GM19025 (cell line): ENCODE data around the gene TMEM143.
"Not testable (repeated sequence)": the region's sequence is repeated elsewhere in the genome, so short reads cannot be mapped to it uniquely, and the experiment has no call there.

Experiments used
- ATAC-seq: cut with Tn5 transposase; IDR thresholded peaks from one replicate; pipeline ENCODE4 v1.9.1; 2021; ENCODE audit warnings: mild to moderate bottlenecking, low read depth, moderate library complexity; ENCODE audit not compliant: unreplicated experiment

Gene TMEM143

DNA sequence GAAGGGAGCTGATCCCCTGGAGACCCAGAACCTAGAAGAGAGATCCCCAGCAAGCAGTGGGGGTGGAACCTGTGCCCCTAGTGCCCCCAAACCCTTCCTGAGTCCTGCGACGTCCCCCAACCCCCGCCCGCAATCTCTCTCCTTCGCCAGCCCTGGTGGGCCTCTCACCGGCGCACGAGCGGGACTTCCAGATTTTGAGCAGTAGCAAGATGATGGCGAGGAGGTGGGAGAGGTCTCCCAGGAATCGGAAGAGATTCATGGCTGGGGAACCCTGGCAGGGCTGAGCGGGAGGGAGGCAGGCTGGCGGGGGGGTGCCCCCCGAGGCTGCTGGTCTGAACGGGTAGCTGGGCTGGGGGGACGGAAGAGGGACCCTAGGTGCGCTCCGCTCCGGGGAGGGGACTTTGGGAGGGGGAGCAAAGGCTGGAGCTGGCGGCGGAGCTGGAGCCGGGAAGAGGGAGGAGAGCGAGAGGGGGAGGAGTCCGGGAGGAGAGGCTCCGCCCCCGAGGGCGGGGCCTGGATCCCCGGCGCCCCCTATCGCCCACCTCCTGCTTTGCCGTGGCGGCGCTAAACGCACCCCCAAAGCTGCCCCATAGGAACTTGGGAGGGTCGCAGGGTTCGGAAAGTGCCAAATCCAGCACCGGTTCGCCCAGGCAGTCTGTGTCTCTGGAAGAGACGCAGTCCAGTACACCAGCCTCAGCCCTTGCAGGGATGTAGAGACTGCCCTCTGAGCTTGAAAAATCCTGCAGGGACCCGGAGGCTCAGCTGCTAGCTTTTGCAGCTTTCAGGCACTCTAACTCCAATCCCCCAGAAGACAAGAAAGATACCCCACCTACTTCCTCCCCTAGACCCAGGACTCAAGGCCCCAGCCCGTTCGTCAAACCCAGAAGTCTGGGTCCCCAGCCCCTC, 27.6 kb upstream of the TMEM143 start, which contains the start of gene KDELR1:
TSS of gene KDELR1 (minus strand) at position 452 of the 906 bp plus-strand sequence. CDS start at position 259, 193 bp downstream.
- no peak for ATAC-seq

DNA sequence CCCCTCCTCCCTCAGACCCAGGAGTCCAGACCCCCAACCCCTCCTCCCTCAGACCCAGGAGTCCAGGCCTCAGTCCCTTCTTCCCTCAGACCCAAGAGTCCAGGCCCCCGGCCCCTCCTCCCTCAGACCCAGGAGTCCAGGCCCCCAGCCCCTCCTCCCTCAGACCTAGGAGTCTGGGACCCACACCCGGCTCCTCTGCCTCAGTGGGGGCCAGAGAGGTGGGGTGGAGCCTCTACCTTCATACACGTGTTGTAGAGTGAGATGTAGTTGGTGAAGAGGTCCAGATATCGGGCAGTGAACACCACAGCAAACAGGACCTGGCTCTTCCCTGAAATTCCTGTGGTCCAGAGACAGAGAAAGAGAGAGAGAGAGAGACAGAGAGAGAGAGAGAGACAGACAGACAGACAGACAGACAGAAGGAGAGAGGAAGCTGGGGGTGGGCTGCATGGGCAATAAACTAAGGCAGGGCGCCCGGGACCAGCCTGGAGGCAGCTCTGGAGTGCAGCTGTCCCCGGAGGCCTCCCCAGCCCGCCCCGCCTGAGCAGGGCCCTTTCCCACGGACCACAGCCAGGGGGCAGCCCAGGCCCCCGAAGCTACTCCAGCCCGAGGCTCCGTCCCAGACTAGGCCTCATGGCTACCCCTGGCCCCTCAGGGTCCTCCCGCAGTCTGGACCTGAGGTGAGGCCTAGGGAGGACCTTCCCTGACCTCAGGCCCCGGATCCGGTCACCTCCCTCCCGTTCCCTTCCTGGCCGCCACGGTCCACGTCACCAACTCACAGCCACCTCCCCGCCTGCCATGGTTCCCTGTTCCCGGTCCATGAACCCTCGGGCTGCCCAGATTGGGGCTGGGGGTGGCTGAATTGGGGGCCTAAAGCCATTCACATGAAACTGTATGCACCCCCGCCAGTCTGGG, 26.7 kb upstream of the TMEM143 start:
- no peak for ATAC-seq

DNA sequence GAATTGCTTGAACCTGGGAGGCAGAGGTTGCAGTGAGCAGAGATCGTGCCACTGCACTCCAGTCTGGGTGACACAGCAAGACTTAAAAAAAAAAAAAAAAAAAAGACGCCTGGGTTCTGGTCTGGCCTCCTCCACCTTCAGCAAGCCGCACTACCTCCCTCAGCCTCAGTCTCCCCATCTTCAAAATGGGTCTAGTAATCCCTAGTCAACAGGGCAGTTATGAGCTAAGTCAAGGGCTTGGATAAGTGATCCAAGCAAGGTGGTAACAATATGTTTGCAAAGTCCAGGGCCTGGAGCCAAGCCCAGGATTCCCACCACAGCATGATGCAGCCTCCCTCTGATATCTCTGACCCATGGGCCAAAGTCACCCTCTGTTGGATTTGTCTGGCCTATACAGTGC, 23.2 kb upstream of the TMEM143 start:
- ATAC-seq: no peak

DNA sequence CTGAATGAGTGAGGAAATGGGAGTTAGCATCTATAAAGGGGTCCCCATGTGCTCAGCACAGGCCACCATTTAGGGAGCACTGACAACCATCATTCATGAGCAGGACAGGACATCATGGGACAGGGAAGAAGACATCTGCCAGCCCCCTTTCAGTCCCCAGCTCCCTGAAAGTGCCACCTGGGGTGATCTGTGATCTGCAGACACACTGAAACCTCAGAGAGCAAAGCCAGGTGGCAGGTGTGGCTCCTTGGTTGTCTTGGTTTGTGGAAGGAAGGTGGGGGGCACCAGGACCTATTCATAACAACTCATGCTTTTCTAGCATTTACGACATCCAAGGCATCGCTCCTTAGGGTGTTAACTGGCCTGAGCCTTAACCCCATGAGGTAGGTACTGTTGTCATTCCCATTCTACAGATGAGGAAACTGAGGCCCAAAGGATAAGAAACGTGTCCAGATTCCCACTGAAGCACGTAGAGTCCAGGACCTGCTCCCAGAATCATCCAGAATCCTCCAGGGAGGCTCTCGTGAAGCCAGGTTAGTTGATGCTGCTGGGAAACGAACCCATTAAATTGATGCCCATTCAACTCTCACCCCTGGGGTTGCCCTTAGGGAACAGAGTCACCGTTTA, 21.8 kb upstream of the TMEM143 start:
- no peak for ATAC-seq

DNA sequence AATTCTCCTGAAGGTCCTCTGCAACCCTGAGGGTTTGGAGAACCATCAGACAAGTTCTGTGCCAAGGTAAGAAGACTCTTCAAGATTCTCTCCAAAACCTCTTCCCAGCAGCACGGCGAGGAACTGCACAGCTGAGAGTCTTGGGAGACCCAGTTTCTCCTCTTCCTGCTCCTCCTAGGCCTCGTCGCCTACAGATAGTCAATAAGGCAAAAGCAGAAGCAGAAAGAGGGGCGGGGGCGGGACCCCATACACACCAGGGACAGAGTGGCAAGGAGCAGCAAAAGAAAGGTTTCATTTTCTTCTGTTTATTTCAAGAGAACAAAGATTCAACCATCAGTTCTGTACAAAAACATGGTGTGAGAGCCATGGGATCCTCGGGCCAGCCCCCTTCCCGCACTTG, 18.5 kb upstream of the TMEM143 start:
- ATAC-seq: no peak

DNA sequence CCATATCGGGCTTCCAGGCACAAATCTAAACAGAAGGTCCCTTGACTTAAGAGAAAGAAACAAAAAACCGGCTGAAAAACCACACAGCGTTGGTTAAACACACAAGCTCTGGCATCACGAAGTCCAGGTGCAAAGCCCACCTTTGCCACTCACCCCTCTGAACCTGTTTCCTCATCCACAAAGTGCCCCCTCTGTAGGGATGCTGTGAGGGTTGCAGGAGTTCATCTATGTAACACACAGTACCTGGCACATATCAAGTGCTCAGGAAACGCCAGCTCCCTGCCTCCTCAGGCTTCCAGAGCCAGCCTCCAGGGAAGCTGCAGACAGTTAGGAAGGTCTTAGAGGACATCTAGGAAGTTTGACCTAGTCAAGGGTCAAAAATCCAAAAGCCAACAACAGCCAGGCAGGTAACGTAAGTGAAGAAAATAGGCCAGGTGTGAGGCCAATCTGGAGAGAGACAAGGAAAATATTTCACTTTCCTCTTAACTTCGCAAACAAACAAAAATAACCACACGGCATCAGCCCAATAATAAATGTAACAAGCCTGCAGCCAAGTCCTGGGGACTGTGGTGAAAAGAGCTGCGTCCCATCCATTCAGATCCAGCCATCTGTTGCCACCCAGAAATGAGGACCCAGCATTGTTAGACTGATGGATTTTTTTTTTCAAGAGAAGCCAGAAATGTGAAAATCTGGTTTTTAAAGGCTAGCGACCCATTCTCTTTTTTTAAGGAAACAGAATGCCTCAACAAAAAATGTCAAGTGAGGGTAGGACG, 17.6 kb upstream of the TMEM143 start:
- no peak for ATAC-seq

DNA sequence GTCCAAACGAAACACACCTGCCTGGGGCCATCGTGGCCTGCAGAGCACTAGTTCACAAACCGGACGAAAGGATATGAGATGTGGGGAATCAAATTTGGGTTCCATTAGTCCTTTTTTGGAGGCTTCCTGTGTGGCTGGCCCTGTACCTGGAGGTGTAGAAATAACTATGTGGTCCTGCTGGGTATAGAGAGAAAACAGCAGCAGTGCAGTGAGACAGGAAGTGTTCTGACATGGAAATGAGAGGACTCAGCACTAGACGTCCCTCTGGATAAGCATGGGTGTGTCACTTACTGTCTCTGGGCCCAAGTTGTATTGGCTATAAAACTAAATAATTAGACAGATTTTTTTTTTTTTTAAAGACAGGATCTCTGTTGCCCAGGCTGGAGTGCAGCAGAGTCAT, 15.3 kb upstream of the TMEM143 start:
- ATAC-seq: no peak

DNA sequence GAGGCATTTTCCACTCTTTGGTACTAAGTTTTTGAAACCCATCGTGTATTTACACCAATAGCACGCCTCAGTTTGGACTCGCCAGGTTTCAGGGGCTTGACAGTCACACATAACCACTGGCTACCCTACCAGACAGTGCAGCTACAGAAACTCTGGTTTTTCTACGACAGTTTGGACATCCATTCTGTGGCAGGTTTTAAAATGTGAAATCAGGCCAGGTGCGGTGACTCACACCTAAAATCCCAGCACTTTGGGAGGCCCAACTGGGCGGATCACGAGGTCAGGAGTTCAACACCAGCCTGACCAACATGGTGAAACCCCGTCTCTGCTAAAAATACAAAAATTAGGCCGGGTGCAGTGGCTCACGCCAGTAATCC, 14.4 kb upstream of the TMEM143 start:
- ATAC-seq: no peak

DNA sequence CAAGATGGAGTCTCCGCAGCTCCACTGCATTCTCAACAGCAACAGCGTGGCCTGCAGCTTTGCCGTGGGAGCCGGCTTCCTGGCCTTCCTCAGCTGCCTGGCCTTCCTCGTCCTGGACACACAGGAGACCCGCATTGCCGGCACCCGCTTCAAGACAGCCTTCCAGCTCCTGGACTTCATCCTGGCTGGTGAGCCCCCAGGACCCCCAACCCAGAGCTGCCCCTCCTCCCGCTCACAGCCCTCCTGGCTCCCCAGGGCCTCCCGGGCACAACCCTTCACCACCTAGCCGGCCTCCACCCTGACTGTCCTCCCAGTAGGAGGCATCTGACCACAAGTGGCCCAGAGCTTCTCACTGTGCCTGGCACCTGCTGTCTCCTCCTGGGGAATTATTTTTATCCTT, 9.8 kb upstream of the TMEM143 start:
- no peak for ATAC-seq

DNA sequence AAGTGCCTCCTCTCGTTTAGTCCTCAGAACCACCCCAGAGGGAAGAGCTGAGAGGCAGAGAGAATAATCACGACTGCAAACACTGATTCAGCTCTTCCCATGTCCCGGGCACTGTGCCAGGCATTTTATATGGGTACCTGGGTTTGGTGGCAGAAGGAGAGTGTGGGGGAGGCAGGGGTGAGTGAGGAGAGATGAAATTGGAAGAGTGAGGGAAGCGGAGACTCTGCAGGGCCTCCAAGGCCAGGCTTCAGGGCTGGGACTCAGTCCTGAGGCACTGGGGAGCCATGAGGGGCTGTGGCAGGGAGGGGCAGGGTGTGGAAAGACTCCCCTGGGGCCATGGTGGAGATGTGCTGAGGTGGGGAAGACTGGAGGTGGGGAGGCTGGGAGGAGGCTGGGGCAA, 9.2 kb upstream of the TMEM143 start:
- no peak for ATAC-seq

DNA sequence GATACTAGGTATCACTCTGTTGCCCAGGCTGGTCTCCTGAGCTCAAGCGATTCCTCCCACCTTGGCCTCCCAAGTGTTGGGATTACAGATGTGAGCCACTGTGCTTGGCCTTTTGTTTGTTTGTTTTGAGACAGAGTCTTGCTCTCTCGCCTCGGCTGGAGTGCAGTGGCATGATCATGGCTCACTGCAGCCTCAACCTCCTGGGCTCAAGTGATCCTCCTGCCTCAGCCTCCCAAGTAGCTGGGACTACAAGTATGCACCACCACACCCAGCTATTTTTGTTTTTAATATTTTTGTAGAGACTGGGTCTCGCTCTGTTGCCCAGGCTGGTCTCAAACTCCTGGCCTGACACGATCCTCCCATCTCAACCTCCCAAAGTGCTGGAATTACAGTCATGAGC, 8.0 kb upstream of the TMEM143 start:
- ATAC-seq: not testable (repeated sequence)

DNA sequence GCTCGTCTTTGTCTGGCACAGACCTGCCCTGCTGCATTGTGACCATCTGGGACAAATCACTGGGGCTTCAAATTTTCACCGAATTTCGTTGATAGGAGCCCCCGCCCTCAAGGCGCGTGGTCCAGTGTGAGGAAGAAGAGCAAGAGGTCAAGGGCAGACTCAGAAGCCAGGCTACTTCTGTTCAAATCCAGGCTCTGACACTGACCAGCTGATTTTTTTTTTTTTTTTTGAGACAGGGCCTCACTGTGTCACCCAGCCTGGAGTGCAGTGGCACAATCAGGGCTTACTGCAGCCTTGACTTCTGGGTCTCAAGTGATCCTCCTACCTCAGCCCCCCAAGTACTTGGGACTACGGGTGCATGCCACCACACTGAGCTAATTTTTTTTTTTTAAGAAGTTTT, 7.6 kb upstream of the TMEM143 start:
- no peak for ATAC-seq

DNA sequence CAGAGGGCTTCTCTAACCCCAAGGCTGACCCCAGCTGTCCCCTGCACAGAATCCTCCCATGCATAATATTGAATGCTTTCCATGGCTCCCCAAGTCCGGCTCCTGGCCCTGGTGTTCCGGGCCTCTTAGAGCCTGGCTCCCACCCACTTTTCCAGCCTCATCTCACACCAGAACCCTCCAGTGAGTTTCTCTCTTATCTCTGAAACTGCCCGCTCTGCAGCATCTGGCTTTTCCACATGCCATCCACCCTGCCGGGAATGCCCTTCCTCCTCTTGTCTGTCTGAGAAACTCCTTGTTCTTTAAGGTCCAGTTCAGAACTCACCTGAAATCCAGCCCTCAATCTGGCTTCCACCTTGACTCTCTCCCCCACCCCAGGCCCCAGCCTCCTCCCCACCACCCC, 7.2 kb upstream of the TMEM143 start:
- no peak for ATAC-seq

DNA sequence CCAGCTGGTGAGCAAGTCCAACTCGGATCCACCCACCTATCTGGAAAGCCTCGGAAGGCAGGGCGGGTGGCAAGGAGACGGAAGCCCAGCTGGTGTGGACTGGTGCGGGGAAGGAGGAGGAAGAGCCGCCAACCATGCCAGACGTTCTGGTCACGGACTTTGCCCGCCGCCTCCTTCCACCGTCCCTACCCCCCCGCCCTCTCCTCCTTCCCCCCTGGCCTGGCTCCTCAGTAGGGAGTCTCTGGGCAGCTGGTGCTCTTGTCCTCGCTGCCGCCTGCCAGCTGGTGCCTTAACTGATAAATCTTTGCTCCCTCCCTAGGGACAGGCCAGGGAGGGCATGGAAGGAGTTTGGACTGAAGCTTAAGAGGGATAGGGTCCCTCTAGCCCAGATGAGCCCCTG, 5.2 kb upstream of the TMEM143 start:
- no peak for ATAC-seq

DNA sequence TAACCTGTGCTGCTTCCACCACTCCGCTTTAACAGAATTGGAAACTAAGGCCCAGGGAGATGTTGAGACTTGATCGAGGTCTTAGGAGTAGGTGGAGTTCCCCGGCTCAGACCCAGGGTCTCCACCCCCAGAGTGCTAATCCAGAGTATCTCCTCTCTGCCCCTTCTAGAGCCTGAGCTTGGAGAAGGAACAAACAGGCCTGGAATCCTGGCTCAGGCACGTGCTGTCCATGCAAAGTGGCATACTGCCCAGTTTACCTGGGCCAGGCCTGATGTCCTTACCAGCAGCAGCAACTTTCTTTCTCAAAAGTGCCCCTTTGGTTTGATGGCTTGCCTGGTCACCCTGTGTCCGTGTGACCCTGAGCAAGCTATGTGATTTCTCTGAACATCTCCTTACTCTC, 4.1 kb upstream of the TMEM143 start:
- ATAC-seq: no peak

DNA sequence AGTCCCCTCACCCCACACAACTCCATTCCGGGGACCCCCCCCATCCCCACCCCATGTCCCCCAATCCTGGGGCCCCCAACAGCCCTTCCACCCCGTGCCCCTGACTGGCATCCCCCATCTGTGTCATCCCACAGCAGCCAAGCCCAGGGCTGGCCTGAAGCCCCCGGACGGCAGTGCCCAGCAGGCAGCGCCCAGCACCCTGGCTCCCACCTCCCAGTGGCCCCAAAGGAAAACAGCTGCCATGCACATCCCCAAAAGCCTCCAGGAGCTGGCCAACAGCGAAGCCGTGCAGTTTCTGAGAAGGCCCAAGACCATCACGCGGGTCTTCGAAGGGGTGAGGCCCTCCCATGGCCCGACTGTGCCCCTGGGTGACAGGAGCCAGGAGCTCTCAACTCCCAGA, 1.9 kb upstream of the TMEM143 start:
- no peak for ATAC-seq

DNA sequence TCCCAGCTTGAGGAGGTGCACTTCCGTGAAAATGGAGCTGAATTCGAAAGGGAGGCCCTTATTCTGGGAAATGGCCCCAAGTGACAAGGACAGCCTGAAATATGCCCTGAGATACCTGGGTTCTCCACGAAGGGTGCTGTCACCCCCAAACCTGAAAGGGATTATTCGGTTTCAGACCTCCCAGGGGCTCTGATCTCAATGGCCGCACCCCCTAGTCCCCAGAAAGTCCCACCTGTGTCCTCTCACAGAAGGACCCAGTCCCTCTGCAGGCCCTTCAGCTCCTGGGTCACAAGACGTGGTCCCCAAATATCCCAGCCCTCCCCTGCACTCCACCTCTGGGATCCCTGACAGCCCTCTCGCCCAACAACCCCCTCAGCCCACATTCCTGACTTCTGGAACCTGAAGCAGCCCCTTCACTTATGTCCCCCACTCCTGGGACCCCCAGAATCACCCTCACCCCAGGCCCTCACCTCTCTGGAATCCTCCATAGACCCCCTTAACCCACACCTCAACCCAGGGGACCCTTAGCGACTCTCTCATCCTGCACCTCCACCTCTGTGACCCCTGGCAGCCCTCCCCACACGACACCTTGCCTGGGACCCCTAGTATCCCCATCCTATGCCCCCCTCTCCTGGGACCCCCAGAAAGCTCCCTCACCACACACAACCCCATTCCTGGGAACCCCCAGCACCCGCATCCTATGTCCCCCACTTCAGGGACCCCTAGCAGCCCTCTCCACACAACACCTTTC, 1.0 kb upstream of the TMEM143 start:
- ATAC-seq: no peak

DNA sequence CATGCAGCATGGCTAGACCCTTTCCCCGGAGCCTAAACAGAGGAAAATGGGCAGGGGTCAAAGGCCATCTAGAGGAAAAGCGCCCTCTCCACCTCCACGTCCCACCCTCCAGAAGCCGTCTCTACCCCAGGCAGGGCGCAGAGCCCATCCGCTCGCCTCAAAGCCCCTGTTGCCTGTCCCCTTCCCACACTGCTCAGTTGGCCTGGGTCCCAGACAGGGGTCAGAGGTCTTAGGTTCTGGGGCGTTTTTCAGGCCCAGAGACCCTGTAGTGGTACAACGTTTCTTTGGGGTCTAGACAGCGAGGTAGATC, 285 bp downstream of the TMEM143 start:
- peak; percentile 4 for ATAC-seq

DNA sequence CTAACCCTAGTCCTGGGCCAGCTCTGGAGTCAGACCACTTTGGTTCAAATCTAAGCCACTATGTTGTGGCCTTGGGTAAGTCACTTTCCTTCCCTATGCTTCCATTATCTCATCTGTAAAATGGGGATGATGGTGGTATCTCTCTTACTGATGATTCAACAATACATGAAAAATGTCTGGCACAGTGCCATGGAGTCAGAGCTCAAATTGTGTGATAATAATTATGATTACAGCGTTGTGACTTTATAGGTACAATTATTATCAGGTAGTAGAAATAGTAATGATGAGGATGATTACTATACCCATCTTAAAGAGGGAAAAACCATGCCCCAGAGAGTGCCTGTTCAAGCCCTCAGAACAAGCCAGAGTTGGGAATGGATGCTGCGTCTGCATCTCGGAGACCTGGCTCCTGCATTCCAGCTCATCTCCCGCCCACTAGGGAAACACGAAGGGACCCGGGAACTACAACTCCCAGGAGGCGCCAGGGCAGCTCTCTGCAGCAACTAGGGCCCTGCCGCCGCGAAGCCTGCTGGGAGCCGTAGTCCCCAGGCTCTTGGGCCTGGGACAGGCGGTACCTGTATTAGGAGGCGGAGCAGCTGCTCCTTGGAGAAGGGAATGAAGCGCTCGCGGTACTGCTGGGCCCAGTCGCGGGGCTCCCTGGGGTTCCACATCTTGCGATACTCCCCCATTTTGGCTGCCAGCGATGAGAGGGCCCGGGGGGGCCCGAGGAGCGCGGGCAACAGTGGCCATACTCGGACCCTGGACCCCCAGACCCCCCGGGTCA, 832 bp downstream of the TMEM143 start:
- peak; percentile 43 for ATAC-seq
